ENCODE data around the gene UBE2D2.

The UBE2D2 gene

DNA sequence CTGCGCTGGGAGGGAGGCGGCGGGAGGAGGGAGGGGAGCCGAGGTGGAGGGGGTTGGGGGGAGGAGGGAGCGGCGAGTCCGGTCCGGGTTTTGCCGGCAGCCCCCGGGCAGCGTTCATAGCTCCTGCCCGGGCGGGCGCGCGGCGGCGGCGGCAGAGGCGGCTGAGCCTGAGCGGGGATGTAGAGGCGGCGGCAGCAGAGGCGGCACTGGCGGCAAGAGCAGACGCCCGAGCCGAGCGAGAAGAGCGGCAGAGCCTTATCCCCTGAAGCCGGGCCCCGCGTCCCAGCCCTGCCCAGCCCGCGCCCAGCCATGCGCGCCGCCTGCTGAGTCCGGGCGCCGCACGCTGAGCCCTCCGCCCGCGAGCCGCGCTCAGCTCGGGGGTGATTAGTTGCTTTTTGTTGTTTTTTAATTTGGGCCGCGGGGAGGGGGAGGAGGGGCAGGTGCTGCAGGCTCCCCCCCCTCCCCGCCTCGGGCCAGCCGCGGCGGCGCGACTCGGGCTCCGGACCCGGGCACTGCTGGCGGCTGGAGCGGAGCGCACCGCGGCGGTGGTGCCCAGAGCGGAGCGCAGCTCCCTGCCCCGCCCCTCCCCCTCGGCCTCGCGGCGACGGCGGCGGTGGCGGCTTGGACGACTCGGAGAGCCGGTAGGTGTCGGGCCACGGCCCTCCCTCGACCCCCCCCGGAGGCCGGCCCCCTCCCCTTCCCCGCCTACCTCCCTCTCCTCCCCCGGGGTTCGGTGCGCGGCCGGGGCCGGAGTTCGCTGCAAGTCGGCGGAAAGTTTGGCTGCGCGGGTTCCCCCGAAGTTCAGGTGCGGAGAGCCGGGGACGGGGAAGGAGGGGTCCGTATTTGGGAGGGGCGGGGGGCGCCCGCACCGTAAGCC is 87.3 kb downstream of the UBE2D2 start, which contains the start of gene CXXC5:
CXXC5 (plus strand) TSS at position 145 of the 877 bp plus-strand sequence. CDS start 32,175 bp downstream, outside the sequence.
- DNase-seq (ENCODE audit: low read depth): peak; percentile 69

DNA sequence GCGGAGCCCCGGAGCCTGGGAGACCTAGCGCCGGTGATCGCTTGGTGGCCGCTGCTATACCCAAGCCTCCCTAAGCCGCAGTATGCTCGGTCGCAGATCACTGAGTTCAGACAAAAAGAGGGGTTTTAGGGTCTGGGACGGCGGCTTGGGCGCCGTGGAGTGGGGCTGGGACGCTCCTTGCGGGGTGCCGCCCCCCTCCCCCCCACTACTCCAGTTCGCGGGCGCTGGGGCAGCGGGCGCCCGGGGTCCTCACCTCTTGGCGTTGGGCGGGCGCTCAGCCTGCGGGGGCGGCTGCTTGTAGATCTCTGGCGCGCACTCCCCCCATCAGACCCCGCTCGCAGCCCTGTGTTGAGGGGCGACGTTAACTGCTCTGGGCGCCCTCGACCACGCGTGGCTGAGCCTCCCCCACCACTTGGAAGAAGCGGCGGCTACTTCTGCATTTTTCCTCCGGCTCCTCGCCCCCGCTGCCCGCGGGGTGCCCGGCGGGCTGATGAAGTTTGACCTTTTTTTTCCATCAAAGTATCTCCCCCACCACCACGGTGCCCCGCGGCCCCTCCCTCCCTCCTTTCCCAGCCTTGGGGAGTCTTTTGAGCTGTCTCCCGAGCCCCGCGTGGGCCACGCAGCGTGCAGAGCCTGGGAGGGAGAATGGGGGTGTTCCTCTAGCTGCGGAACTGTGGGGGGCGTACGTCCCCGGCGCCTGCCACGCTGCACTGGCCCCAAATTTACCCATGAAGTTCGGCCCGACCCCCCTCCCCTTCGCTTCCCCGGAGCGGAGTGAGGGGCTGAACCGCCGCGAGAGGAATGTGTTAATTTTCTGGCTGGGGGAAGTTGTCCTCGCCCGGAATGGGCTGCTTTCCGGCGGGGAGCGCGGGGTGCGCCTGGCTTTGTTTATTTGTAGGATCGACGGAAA is 88.2 kb downstream of the UBE2D2 start:
- DNase-seq (ENCODE audit: low read depth): no peak

DNA sequence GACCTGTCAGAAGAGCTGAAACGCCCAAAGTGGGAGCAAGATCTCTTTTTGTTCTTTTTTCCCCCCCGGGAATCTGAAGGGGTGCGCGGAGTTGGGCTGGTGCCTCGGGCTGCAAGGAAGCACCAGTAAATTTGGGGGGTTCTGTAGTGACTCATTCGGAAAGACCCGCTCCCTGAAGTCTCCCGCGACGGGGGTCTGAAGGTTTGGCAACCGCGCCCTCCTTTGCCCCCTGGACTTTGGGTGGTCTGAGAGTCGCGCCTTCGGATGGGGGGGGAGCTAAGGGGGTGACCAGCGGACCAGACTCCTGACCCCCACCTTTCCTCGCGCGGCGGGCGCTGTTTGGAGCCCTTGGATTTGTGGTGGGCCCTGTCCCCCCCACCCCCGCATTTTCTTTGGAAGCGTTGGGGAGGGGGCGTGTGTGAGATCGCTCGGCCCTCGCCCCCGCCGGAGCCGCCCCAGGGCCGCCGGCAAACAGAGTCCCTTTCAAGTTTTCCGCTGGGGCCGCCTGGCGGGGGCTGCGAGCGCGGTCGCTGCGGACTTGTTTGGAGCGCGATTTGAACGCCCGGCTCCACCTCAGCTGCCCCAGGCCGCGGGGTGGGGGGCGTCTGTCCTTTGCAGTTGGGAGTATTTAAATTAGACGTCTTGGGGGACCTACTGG is 89.0 kb downstream of the UBE2D2 start:
- no peak for DNase-seq (ENCODE audit: low read depth)

DNA sequence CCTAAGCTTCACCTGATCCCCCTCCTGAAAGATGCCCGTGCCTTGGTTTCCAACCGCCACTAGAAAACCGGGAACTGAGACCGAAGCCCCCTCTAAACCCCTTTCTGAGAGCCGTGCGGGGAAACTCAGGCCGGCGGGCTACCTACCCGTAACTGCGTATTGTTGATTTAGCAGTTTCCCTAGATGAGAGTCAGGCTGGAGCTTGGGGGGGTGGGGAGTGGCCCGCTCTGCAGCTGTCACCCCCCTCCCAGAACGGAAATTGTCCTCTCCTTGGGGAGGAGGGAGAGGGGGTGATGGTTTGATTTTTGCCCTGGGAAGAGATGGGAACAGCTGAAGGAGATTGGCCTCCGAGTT is 89.5 kb downstream of the UBE2D2 start:
- DNase-seq (ENCODE audit: low read depth): no peak

DNA sequence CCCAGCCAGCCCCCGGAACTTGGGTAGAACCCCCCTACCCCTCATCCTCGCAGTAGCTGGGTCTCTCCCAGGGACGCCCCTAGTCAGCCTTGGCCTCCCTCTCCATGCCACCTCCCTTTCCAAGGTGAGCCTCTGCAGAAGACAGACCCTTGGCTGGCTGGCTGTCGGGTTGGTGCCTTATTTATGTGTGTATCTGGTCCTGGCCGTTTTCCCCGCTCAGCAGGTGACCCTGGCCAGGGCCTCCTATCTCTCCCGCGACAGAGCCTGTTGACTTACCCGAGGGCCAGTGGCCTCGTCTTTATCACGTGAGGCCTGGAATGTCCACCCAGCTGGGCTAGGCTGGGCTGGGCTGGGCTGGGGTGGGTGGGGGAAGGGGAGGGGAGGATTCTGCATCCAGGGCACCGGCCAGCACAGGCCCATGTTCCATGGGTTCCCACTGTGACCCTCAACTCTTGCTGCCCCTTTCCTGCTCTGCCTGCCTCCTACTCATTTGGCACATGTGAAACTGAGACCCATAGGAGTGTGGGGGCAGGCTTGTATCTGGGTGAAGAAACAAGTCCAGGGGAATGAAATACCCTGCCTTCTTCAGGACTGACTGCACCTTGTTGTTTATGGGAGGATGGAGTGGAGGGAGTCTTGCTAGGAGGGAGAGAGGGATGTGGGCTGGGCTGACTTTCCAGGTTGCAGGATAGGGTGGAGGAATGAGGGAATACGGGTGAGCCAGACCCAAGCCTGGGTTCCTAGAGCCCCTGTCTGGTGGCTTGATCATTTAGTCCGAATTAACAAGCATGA is 90.1 kb downstream of the UBE2D2 start:
- no peak for DNase-seq (ENCODE audit: low read depth)

DNA sequence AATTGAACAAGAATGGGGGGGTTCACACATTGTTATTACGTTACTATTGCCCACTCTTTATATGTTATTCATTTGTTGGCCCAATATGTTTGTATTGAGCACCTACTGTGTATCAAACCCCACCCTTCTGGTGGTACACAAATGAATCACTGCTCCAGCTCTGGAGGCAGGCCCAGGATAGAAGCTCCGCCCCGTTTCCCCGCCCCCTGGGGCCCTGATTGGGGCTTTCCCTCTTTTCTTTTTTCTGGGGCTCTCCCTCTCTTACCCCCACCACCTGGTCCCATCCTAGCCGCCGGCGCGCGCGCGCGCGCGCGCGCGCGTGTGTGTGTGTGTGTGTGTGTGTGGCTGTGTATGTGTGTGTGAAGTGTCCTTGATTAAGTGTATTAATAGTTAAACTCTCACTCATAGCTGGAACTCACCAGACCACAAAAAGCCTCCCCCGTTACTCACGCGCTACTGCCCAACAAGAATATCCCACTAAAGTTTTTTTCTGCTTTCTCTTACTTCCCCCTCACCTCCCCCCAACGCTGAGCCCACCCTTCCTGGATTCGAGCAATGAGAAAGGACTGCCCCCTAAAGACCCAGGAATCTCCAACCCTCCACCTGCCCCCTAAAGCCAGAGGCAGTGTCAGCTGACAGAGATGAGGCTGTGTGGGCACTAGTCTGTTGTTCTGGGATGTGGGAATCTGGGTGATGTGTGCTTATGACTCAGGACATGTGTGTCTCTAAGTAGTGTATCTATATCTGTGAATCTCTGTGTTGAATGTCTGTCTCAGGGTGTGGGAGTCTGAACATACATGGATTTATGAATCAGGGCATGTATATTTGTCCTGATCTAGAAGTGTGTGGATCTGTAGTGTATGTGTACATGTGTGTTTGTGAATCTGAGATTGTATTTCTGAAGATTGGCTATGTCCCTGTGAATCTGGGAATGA is 91.0 kb downstream of the UBE2D2 start:
- no peak for DNase-seq (ENCODE audit: low read depth)

DNA sequence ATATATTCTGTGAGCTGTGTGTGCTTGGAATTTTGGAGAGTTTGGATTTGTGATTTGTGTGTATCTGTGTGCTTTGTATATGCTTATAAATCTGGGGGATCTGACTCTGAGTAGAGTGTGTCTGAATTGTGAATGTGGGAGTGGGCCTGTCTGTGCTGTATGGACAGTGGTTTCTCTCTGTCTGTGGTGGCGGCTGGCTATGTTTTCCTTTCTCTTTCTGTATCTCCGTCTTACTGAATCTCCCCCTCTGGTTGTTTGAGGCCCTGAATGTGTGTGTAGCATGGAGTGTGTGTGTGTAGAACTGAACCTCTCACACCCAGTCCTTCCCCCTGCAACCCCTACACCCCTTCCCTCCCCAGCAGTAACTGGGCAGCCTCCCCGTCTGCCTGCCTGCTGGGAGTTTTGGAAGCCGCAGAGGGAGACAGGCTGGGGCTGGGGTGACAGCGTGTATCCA is 91.7 kb downstream of the UBE2D2 start:
- DNase-seq (ENCODE audit: low read depth): no peak

DNA sequence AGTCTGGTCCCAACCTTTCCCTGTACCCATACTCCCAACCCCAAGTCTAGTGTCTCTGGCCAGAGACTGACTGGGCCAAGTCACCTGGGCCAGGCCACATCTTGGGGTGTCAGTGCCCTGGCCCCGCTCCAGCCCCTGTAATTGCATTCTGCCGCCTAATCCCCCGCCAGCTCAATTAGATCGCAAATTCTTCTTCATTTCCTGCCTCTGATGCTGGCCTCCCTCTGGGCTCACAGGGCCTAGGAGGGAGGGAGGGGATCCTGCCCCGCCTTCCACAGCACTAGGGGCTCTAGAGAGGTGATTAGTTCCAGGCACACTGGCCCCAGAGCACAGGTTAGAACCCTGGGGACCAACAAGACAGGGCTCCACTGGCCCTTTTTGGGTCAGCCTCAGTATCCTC is 92.5 kb downstream of the UBE2D2 start:
- DNase-seq (ENCODE audit: low read depth): no peak

DNA sequence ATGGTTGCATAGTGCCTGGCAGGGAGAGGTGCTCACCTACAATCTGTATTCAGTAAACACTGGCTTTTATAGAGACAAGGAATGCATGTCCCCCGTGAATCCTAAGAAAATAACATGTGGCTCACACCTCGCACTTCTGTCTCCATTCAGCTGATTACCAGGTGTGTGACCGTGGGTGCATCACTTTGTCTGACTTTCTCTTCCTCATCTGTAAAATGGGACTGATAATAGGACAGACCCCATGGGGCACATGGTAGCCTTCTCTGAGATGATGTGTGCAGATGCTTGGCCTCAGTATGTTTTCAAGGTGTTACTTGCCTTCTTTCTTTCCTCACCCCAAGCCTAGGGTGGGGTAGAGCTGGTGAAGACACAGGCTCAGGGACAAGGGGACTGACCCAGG is 93.3 kb downstream of the UBE2D2 start:
- DNase-seq (ENCODE audit: low read depth): no peak

DNA sequence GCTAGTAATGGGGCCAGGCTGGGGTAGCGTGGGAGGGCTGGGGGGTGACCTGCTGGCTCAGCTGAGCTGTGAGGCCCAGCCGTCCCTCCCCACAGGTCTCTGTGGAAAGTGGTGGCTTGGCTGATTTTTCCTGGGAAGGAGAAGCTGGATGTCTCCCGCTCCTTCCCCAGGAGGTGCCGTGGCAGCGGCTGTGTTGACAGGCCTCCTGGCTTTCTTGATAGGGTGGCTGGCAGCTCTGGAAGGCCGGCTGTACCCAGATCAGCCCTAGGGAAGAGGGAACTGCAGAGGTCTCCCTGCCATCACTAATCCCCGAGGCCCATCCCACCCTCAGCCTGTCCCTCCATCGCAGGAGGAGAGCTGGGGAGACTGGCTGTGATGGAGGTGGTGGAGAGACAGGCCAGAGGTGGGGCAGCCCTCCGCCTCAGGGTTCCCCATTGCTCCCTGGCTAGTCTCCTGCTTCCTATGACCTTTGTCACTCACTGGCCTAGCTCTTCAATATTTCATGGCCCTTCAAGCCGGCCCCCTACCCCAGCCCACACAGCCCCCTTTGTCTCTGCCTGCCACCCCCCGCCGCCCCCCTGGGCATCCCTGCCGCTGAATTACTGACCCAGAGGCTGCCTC is 93.8 kb downstream of the UBE2D2 start:
- no peak for DNase-seq (ENCODE audit: low read depth)

DNA sequence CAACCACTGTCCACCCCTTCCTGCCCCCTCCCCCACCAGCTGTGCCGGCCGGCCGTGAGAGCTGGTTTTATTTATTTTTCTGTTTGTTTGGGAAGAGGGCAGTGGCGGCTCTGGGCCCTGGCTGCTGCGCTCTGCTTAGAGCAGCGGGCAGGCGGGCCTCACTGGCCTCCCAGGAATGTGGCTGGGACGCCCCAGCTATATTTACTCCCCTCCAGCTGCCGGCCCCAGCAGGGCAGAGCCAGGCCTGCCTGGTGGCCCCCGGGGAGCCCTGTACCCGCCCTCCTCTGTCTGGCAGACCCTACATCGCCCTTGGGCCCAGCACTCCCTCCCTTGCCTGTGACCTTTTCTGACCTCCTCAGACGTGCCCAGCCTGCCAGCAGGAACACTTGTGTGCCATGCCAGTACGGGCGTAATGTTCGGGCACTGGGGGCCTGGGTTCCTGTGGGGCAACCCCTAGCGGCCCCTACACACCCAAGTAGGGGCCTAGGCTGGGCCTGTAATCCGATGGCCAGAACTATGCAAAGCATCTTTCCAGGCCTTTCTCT is 94.7 kb downstream of the UBE2D2 start:
- no peak for DNase-seq (ENCODE audit: low read depth)

DNA sequence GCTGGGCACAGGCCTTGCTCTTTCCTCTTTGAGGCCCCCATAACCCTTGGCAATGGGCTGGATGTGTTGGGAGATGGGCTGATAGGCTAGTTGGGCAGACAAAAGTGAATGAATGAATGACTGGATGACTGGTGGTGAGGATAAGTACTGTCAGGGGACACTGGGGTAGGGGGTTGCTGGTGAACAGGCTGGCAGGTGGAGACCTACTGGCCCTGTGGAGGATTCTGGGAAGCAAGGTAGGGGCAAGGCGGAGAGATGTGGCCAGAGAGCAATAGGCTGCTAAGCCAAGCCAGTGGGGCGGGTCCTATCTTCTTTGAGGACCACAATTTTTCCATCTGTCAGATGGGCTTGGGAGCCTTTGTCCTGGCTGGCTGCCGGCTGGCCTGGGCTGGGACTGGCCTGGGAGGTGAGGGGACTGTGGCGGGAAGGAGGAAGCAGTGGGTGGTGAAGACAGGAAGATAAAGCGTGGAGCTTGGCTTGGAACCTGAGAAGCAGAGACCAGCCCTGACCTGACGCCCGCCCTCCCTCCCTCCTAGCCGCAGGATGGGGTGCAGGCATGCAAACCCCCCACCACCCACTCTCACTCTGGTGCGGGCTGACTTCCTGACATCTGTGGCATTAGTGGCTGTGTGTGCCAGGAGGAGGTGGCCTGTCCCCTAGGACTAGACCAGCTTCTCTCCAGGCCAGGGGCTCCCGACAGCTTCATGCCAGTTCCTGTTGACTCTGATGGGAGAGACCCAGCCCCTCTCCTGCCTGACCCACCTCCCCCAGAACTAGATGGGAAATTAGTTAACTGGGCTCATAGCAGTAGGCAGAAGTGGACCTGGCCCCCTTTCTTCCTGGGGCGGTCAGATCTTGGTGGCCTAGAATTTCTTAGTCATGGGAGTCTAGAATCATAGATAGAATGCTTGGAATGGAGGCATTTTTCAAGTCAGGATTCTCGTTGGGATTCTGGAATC is 96.5 kb downstream of the UBE2D2 start:
- DNase-seq (ENCODE audit: low read depth): no peak

DNA sequence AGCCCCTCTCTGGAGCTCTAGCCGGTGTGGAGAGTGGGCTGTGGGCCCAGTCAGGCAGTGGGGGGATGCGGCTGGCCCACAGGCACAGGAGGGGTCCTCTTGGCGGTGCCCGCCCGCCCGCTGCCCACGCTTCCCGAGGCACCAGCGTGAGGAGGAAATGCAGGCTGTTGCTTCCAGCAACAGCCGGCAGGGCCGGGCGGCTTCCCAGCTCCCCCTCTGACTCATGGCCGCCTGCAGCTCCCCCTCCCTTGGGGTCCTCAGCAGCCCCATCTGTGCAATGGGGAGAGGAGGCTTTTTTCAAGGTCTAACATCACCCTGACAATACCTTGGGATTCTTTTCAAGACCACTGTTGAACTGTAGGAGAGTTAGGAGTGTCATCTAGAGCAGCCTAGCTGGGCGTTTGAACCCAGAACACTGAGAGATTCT is 97.4 kb downstream of the UBE2D2 start:
- DNase-seq (ENCODE audit: low read depth): no peak

DNA sequence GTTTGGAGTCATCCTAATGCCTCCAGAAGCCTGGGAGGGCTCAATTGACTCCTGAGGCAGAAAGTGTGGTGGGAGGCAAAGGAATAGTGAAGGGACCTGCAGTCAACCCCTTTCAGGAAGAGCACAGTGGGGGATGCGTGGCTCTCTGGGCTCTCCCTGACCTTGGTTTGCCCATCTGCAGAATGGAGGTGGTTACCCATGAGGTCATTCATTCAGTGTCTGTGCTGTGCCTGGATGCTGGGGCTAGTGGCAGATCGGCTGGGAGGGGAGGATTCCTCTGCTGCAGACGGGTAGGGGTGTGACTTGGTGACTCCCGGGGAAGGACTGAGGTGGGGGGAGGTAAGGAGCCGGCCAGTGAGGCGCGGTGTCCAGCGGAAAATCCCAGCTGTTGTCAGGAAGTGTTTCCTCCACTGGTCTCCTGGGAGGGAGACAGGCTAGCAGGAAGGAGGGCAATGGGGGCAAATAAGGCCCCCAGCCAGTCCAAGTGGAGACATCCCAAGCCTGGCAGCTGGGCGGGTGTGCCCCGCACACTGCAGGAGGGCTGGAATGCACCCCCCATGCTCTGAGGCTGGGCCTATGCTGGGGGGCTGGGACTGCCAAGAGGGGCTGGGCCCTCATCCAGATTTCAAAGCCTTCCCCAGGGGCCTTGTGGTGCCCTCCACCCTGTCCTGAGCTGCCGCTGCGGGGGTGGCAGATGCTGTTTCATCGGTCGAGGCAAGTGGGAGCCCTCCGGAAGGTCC is 98.0 kb downstream of the UBE2D2 start:
- DNase-seq (ENCODE audit: low read depth): no peak

DNA sequence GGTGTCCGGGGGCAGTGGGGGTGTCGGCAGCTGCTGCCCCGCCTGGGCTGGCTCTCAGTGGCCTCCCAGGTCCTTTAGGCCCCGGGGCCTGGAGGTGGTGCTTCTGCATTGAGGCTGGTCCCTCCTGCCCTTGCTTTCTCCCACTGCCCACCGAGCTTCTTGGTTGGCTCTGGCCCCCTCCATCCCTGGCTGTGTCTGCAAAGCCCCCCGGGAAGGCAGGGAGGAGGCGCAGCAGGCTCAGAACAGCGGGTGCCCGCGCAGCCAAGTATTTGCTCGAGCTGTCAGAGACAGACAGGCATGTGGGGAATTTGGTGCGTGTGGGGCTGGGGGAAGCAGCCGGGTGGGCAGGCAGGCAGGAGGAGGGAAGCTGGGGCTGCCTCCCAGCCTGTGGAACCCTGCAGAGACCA is 98.6 kb downstream of the UBE2D2 start:
- DNase-seq (ENCODE audit: low read depth): no peak

DNA sequence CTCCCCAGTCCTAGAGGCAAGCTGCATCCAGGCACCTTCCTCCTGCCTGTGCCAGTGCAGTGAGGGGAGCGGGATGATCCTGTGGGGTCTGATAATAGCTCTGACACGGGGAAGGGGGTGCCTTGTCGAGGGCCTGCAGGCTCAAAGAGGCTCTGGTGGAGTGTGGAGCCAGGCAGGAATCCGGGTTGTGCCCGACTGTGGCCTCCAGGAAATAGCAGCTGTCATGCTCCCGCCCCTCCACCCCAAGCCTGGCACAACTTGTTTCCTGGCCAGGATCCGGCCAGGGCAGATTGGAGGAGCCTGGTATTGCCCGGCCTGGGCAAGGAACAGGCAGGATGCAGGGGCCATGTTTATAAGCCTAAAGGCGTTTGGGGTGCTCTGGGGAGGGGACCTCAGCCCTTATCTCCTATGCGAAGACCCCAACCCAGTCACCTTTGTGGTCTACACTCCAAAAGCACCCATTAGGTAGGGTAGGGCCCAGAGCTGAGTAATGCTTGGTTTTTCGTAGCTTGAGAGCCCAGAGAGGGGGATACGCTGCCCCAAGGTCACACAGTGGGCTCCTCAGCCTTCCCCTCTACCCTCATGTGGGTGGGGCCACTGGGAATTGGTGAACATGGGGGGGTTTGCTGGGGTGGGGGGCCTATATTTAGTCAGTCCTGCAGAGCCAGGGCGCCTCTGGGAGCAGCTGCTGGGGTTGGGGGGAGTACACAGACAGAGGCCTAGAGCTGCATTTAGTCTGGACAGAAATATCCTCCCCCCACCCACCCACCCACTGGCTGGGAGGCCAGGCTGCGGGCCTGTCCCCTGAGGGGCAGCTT is 99.2 kb downstream of the UBE2D2 start:
- DNase-seq (ENCODE audit: low read depth): no peak

Data from GM04504 (cell line).